GF-D8 (cell line): ENCODE measurements around the gene BCL3.

Experiments used
- DNase-seq: peaks from one replicate; lab custom pipeline; 2025; lab: John Stamatoyannopoulos, UW

BCL3 gene

DNA sequence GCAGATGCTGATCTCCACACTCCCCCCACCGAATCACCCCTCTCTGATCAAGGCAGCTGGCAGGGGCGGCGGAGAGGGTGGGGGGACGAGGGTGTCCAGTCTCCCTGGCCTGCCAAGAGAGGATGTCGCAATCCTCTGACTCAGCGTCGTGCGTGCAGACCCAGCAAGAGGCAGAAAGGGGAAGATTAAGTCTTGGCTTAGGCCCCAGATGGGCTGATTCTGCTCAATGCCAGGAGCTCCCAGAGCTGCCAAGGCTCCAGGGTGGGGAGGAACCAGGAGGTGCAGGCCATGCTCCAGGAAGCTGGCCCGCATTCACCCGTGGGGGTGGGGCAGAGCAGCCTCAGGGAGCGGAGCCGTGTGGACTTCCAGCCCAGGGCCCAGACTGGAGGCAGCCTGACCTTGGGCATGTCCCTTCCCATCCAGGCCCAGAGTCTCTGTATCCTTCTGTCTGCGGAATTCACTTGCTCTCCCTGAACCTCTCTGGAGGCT is 6.6 kb upstream of the BCL3 start:
- peak; percentile 92 for DNase-seq

DNA sequence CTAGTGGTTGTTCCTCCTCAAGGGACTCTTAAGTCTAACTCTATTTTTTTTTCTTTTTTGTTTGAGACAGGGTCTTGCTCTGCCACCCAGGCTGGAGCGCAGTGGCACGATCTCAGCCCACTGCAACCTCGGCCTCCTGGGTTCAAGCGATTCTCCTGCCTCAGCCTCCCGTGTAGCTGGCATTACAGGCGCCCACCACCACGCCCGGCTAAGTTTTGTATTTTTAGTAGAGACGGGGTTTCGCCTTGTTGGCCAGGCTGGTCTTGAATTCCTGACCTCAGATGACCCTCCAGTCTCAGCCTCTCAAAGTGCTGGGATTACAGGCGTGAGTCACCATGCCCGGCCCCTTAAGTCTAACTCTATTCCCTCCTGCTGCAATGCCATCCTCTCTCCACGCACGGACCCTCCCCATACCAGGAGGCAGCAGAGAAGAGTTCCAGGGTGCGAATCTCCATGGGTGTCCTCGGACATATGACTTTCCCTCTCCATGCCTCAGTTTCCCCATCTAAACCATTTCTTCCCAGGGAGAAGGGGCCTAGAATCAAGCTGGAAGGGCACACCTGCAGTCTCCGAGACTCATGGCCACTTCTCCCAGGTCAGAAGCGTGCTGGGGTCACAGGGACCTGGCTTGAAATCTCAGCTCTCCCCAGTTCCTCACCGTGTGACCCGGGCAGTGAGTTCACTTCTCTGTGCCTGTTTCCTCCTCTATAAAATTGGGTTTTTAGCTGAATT is 6.0 kb upstream of the BCL3 start:
- DNase-seq, result no peak

DNA sequence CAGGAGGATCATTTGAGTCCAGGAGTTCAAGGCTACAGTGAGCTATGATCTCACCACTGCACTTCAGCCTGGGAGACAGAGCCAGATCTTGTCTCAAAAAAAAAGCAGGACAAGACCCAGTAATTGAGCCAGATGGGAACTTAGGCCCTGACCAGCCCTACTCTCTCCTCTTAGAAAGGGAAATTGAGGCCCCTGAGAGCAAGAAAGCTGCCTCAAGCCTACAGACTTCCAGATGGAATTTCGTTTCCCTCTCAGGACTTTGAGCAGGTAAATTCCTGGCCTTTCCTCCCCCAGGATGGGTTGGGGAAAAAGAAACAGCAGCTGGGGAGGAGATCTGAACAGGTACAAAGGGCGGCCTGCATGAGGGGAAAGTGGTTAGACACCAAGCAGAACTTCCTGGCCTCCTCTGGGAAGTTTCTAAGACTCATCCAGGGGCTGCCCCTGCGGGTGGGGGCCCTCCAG is 3.6 kb upstream of the BCL3 start:
- no peak for DNase-seq

DNA sequence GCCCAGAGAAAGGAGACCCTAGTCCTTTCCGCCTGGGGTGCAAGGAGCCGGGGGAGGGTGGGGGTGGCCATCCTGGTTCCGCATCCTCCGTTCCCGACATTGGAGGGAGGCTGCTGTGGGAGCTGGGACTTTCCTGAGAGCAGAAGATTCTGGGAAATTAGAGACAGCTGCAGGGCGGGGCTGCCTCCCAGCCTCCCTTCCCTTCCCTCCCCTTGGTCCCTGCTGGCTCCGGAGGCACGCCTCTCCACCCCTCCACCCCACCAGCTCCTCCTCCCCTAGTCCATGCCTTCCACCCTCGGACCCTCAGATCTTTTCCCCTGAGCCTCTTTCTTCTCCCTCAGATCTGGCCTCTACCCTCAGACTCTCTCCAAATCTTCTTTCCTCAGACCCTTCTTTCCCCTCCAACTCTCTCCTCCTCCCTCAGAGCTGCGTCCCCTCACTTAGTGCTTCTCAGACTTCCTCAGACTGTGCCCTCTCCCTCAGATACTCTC is 3.1 kb upstream of the BCL3 start:
- DNase-seq, result no peak

DNA sequence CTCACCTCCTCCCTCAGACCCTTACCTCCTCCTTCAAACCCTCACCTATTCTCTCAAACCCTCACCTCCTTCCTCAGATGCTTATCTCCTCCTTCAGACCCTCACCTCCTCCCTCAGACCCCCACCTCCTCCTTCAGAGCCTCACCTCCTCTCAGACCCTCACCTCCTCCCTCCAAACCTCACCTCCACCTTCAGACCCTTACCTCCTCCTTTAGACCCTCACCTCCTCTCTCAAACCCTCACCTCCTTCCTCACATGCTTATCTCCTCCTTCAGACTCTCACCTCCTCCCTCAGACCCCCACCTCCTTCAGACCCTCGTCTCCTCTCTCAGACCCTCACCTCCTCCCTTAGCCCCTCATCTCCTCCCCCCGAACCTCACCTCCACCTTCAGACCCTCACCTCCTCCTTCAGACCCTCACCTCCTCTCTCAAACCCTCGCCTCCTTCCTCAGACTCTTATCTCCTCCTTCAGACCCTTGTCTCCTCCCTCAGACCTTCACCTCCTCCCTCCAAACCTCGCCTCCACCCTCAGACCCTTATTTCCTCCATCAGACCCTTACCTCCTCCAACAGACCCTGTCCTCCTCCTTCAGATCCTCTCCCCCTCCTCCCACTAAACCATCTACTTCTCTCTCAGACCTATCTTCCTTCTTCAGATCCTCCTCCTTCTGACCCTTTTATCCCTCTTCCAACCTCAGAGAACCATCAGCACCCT is 2.5 kb upstream of the BCL3 start:
- DNase-seq, result no peak

DNA sequence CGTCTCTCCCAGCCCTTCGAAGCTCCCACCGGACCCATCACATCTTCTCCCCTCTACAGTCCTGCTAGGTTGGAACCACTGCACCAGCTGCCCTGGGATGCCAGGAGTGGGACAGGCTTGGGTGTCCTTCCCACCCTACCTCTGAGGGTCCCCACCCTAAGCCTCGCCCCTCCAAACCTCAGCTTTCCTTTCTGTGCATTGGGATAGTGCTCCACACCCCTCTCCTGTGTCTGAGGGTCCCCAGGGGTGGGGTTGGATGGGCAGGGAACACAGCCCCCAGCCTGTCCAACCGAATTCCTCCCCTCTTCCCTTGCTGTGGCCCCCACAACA is 1.9 kb upstream of the BCL3 start:
- no peak for DNase-seq

DNA sequence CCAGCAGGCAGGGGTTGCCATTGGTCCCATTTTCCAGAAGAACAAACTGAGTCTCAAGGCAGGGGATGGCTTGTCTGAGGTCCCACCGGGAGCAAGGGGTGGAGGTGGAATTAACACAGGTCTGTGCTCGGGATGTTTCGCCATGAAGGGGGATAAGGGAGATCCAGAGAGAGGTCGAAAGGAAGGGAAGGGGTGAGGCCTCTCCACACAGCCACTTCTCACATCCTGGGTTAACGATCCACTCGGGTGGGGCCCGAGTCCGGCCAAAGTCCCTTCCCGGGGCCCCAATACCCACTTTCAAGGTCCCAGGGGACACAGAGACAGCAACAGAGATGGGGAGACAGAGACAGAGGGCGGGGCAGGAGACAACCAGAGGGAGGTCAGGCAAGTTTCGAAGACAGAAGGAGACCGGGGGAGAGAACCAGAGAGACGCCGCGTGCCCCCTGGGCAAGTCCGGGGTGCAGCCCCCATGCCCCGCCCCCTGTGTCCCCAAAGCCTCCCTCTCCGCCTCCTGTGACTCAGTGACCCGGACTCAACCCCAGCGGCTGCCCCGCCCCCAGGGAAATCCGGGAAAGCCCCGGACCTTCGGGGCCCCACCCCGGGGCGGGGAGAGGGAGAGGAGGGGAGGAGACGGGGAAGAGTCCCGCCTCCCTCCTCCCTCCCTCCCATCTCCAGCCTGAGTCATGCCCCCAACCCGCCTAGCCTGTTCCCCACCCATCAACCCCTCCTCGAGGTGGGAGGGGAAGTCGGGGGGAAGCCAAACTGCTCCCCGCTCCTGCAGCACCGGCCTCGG is 1.4 kb upstream of the BCL3 start:
- peak; percentile 54 for DNase-seq

DNA sequence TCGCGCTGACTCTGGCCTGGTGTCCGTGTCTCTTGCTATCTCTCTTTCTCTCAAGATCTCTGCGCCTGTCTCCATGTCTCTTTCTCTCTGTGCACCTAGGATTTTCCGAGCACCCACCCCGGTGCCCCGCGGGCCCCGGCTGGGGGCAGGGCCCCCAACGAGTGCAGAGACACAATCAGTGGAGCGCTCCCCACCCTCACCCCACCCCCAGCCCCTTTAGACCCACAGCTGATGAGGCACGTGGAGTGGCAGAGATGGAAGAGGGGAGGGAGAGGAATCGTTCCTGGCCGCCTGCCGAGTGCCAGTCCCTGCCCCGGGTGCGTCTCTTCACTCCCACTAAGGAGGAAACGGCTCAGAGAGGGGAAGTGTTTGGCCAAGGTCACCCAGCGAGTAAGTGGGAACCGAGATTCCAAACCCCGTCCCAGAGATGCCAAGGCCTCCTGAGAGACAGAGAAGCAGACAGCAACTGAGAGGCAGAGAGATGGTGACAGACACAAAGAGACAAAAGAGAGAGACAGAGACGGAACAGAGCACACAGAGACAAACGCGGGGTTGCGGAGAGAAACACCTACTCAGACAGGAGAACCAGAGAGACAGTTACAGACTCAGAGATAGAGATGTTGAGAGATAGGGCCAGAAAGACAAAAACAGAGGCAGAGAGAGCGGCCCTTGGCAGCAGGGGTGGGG is 626 bp upstream of the BCL3 start:
- peak; percentile 66 for DNase-seq

DNA sequence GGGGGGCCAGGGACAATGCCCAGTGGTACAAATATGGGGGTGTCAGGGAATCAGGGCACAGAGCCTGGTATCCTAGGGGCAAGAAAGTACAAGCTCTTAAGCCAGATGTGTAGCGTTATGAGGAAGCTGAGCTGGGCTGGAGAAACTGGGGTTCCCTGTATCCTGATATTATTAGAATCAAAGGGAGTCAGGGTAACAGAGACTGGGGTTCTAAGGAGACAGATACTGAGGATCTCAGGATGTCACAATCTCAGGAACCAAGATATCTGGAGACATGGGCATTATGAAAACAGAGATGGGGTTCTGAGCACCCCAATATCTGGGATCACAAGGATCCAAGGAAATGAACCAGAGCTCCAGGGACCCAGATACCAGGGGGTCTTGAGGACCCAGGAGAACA is 784 bp downstream of the BCL3 start:
- no peak for DNase-seq

DNA sequence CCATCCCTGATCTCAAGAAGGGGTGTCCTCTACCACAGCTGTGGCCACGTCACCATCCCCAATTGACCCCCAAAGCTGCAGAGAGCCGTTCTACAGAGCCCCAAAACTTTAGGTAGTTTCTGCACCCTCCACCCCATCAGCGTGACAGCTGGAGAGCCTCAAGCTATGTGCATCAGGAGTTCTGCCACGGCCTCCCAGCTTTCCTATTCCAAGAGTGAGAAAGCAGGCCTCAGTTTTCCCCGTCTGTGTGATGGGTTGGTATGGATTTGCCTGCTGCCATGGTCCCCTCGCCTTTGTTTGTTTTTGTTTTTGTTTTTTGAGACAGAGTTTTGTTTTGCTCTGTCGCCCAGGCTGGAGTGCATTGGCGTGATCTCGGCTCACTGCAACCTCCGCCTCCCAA is 1.5 kb downstream of the BCL3 start:
- no peak for DNase-seq

DNA sequence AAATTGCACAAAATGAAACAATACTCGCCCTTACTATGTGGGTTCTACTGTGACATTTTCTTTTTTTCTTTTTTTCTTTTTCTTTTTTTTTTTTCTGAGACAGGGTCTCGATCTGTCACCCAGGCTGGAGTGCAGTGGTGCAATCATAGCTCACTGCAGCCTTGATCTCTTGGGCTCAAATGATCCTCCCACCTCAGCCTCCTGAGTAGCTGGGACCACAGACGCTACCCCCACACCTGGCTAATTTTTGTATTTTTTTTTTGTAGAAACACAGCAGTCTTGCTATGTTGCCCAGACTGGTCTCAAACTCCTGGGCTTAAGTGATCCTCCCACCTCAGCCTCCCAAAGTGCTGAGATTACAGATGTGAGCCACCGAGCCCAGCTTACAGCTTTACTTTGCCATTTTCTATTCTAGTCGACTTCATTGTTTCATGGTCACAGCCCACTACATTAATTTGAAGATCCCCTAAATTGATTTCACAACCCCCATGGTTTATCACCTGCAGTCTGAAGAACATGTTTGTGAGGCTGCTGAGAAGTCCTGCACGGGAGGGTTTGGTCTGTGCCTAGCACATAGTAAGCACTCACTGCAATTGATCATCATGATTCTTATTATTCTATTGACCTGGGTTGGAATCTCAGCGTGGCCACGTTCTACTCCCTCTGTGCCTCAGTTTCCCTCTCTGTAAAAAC is 3.8 kb downstream of the BCL3 start:
- DNase-seq, result no peak

DNA sequence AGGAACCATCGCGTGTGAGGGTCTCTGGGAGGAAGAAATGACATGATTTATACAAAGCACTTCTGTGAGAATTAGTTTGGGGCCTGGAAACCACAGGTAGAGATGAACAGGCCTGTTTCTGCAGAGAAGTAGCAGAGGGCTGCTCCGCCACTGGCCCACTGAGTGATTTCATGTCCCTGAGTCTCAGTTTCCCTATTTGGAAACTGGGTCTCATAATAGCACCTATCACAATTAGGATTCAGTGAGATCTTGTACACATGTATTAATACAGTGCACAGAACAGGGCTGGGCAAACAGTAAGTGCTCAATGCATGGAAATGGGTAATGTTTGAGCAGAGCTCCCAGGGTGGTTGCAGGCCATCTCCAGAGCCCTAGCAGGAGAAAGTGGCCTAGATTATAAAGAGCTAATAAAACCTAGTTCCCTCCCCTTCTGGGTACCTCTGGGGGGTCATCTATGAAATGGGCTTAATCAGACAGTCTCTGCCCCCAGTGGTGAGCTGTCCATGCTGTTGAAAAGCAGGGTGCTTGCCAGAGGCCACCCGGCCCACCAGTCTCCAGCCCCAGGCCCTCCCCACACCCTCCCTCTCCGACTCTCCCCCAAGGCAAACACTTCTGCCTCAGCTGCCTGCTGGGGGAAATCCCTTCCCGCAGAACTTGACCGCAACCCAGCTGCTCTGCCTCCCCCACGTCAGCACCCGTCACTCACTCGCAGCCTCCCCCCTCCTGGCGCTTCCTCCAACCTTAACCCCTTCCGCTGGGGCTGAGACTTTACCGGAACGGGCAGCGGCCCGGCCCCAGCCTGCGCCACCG is 4.5 kb downstream of the BCL3 start:
- peak; percentile 95 for DNase-seq

DNA sequence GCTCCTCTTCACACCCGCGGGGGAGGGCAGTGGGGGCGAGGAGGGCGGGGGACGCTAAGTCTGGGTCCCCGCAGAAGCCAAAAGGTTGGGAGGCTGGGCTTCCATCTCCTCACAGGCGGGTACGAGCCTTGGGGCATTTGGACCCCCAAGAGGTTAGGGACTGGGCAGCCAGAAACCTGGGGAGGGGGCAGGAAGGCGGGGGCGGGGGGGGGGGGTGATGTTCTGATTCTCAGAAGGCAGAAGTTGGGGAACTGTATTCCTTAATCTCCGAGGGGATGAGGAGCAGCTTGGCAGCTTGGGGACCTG is 5.1 kb downstream of the BCL3 start:
- DNase-seq, result no peak

DNA sequence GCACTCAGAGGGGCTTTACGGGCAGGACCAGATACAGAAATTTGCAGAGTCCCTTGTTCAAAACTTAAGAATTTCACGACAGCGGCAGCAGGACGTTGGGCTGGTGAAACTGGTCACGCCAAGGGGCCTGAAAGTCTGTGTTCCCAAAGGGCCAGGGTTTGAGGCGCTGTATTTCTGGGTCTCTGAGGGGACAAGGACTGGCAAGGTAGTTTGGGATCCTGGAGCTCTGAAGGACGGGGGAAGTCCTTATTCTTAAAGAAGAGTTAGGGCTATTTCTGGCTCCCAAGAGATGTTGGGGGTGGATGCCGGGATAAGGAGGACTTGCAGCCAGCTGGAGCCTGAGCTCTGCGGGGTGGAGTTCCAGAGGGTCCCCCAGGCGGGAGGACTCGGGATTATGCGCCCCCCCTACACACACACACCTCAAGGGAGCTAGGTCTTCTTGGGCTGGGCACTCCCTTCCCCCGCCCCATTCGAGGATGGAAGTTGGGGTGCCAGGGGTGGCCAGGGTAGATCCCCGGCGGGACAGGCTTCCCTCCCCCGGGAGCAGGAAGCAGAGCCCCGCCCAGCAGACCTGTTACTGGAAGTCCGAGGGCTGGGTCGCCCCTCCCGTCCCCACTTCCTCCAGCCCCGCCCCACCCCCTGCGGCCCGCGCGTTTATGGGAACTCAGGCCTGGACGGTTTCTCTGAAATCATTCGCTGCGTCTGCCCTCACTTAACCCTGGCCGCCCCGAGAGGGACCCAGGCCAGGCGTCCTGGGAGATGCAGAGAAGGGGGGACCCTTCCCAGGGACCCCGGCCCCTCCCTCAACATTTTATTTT is 5.6 kb downstream of the BCL3 start:
- peak; percentile 75 for DNase-seq

DNA sequence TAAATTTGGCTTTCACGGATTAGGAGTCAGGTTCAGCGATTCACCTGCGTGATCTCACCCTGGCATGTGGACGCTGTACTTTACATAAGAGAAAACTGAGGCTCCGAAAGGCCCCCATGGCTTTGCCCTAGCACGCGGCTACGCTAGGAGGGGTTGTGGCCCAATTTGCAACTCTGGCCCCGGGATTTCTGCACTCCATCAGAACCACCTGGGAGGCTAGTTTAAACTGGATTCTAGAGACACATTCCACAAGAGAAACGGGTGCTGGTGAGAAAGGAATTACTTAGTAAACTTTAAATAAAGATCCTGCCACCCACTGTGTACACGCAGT is 6.2 kb downstream of the BCL3 start:
- DNase-seq, result no peak

DNA sequence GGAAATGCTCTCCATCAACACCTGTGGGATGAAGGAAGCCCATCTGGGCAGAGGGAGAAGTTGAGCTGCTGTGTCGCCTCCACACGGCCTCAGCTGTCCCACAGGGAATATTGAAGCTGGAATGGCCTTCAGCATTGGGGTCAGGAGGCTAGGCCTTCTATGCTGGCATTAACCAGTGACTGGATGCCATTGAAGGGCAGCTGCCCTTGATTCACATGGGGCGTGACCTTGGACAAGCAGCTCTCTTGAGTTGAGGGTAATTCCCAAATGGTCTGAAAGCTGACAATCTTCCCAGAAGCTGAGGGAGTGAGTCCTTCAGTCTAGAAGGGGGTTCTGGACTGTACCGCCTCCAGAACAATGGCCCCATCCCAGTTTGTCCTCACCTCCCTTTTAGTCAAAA is 6.7 kb downstream of the BCL3 start:
- DNase-seq, result no peak

DNA sequence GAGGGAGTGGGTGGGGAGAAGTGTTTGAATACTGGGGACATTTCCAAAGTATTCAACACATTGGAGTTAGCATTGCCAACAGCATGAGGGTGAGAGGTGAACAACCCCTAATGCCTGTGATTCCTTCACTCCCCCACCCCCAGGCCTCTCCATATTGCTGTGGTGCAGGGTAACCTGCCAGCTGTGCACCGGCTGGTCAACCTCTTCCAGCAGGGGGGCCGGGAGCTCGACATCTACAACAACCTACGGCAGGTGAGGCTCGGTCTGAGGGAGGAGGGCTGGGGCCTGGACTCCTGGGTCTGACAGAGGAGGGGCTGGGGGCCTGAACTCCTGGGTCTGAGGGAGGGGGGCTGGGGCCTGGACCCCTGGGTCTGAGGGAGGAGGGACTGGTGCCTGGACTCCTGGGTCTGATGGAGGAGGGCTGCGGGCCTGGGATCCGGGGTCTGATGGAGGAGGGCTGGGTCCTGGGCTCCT is 7.6 kb downstream of the BCL3 start:
- no peak for DNase-seq

DNA sequence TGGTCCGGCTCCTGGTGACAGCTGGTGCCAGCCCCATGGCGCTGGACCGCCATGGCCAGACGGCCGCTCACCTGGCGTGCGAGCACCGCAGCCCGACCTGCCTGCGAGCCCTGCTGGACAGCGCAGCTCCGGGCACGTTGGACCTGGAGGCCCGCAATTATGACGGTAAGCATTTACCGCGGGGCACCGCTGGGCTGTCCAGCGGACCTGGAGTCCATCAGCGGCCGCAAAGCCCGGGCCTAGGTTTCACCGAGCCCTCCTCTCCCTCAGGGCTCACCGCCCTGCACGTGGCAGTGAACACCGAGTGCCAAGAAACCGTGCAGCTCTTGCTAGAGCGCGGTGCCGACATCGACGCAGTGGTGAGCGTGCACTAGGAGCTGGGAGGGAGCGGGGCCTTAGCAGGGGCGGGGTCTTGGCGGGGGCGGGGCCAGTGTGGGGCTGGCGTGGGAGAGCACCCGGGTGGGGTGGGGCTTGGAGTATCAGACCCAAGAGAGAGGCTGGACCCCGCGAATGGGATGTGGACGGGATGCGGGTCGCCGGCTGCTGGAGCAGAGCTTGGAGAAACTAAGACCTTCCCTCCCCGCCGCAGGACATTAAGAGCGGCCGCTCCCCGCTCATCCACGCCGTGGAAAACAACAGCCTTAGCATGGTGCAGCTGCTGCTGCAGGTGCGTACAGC is 8.7 kb downstream of the BCL3 start:
- no peak for DNase-seq

DNA sequence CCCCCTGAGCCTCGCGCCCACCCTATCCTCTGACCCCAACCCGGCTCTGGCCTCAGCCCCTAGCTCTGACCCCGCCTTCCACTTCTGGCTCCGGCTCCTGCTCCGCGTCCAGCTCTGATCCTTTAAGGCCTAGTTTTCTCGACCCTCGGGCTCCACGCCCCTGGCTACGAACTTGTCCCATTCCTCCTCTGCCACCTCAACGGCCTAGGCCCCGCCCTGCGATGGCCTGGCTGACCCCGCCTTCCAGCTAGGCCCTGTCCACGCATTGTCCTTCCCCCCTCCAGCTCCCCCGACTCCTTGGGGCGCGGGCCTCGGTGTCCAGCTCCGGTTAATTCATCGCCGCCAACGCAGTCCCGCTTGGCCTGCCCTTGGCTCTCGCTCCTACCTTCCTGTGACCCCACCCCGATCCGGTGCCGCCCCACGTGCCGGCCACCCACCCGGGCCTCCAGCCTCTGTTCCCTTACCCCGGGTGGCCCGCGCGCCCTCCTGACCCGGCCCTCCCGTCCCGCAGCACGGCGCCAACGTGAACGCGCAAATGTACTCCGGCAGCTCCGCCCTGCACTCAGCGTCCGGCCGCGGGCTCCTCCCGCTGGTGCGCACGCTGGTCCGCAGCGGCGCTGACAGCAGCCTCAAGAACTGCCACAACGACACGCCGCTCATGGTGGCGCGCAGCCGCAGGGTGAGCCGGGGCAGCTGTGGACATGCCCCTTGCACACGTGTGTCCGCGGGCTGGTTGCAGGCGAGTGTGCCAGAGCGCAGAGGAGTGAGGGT is 9.4 kb downstream of the BCL3 start:
- no peak for DNase-seq
